HEK293 (cell line): ENCODE results near the gene PPP1R1C.

Experiments used
- CTCF ChIA-PET: fragments of 350-600 bp; formaldehyde crosslinking; extraction: SDS; loops from one replicate; lab custom pipeline; 2021; ENCODE audit warnings: antibody characterized with exemption; lab: Yijun Ruan, JAX
- POLR2A ChIA-PET: fragments of 300-600 bp; formaldehyde crosslinking; extraction: SDS; loops from one replicate; lab custom pipeline; 2020; ENCODE audit warnings: antibody characterized with exemption, inconsistent platforms; lab: Yijun Ruan, JAX
- H3K27ac ChIP-seq: fragments of 200-500 bp; sonication (Bioruptor generic); 2 replicates; pipeline ENCODE4 v1.5.1; 2014; ENCODE audit warnings: low read depth, low read length, control low read depth, inconsistent platforms; ENCODE audit errors: extremely low read depth
- H3K36me3 ChIP-seq, 2 experiments: fragments of 200-500 bp in 1 of 2; sonication (Bioruptor generic) in 1 of 2; 1 replicate in 1 of 2; 2 replicates in 1 of 2; pipeline ENCODE4 v1.5.1; 2014 to 2017; ENCODE audit warnings: inconsistent platforms in 2 of 2, low read length in 2 of 2; ENCODE audit not compliant: control insufficient read depth in 2 of 2, insufficient read depth in 1 of 2
- H3K4me1 ChIP-seq: fragments of 200-500 bp; sonication (Bioruptor generic); 2 replicates; pipeline ENCODE4 v1.5.1; 2014; ENCODE audit warnings: mild to moderate bottlenecking, low read length, inconsistent platforms; ENCODE audit not compliant: control insufficient read depth, insufficient read depth
- H3K4me3 ChIP-seq: 2 replicates; pipeline ENCODE4 v1.5.1; 2011; ENCODE audit warnings: low read depth, mild to moderate bottlenecking, control low read depth, low read length, moderate library complexity
- H3K9me3 ChIP-seq: fragments of 200-500 bp; sonication (Bioruptor generic); 2 replicates; pipeline ENCODE4 v1.5.1; 2014; ENCODE audit warnings: low read depth, low read length, inconsistent platforms; ENCODE audit not compliant: control insufficient read depth, insufficient read depth
- BCL11A ChIP-seq: fragments of 450-650 bp; formaldehyde crosslinking; IDR thresholded peaks from 2 replicates; pipeline ENCODE4 v1.5.1; 2016; ENCODE audit warnings: low read depth, missing biosample characterization, missing genetic modification characterization
- BCL11B ChIP-seq: fragments of 450-650 bp; formaldehyde crosslinking; IDR thresholded peaks from 2 replicates; pipeline ENCODE4 v1.5.1; 2016; ENCODE audit warnings: low read depth, missing biosample characterization, missing genetic modification characterization
- ELK4 ChIP-seq: IDR thresholded peaks from 2 replicates; pipeline ENCODE4 v1.6.1; 2011; ENCODE audit warnings: mild to moderate bottlenecking, low read depth, low read length, borderline replicate concordance
- PRDM1 ChIP-seq: fragments of 450-650 bp; formaldehyde crosslinking; IDR thresholded peaks from 2 replicates; pipeline ENCODE4; 2016; ENCODE audit warnings: missing biosample characterization, missing genetic modification characterization
- ZBTB1 ChIP-seq: fragments of 450-650 bp; formaldehyde crosslinking; IDR thresholded peaks from 2 replicates; pipeline ENCODE4 v1.5.1; 2016; ENCODE audit warnings: missing biosample characterization, missing genetic modification characterization
- ZBTB26 ChIP-seq: fragments of 450-650 bp; formaldehyde crosslinking; optimal IDR thresholded peaks from 2 replicates; pipeline ENCODE3; 2016; ENCODE audit warnings: missing biosample characterization, mild to moderate bottlenecking, missing genetic modification characterization
- ZBTB49 ChIP-seq: fragments of 450-650 bp; formaldehyde crosslinking; IDR thresholded peaks from 2 replicates; pipeline ENCODE4 v1.5.1; 2016; ENCODE audit warnings: missing biosample characterization, missing genetic modification characterization, low read depth
- ZBTB6 ChIP-seq: fragments of 450-650 bp; formaldehyde crosslinking; IDR thresholded peaks from 2 replicates; pipeline ENCODE4 v1.5.1; 2017; ENCODE audit warnings: missing biosample characterization, missing genetic modification characterization
- ZBTB7A ChIP-seq: fragments of 450-650 bp; formaldehyde crosslinking; IDR thresholded peaks from 2 replicates; pipeline ENCODE4 v1.5.1; 2016; ENCODE audit warnings: low read depth, missing biosample characterization, missing genetic modification characterization
- ZEB2 ChIP-seq: fragments of 450-650 bp; formaldehyde crosslinking; IDR thresholded peaks from 2 replicates; pipeline ENCODE4 v1.5.1; 2016; ENCODE audit warnings: missing biosample characterization, missing genetic modification characterization
- ZNF10 ChIP-seq: fragments of 450-650 bp; formaldehyde crosslinking; IDR thresholded peaks from 2 replicates; pipeline ENCODE4 v1.5.1; 2017; ENCODE audit warnings: missing biosample characterization, missing genetic modification characterization
- ZNF114 ChIP-seq: fragments of 450-650 bp; formaldehyde crosslinking; IDR thresholded peaks from 2 replicates; pipeline ENCODE4 v1.5.0; 2017; ENCODE audit warnings: missing biosample characterization, missing genetic modification characterization
- ZNF174 ChIP-seq: fragments of 450-650 bp; formaldehyde crosslinking; IDR thresholded peaks from 2 replicates; pipeline ENCODE4 v1.5.0; 2017; ENCODE audit warnings: missing biosample characterization, mild to moderate bottlenecking, missing genetic modification characterization
- ZNF175 ChIP-seq: fragments of 450-650 bp; formaldehyde crosslinking; IDR thresholded peaks from 2 replicates; pipeline ENCODE4 v1.5.1; 2016; ENCODE audit warnings: missing biosample characterization, missing genetic modification characterization
- ZNF302 ChIP-seq: fragments of 450-650 bp; formaldehyde crosslinking; IDR thresholded peaks from 2 replicates; pipeline ENCODE4 v1.5.1; 2016; ENCODE audit warnings: missing biosample characterization, missing genetic modification characterization, low read depth
- ZNF518A ChIP-seq: fragments of 450-650 bp; formaldehyde crosslinking; conservative IDR thresholded peaks from 2 replicates; pipeline ENCODE4 v1.5.1; 2016; ENCODE audit warnings: low read depth, missing biosample characterization, missing genetic modification characterization
- ZNF610 ChIP-seq: fragments of 450-650 bp; formaldehyde crosslinking; IDR thresholded peaks from 2 replicates; pipeline ENCODE4 v1.5.1; 2016; ENCODE audit warnings: missing biosample characterization, missing genetic modification characterization, borderline replicate concordance
- ZSCAN23 ChIP-seq: fragments of 450-650 bp; formaldehyde crosslinking; IDR thresholded peaks from 2 replicates; pipeline ENCODE4 v1.5.1; 2016; ENCODE audit warnings: missing biosample characterization, missing genetic modification characterization

Gene PPP1R1C

GRCh38 chr2:182057002-182057401, 71.3 kb downstream of the PPP1R1C start (continued):
- no peak for TF ChIP-seq ELK4
- no peak for TF ChIP-seq ZBTB26
- no peak for TF ChIP-seq ZNF114 (tag by site-specific recombination)
- no peak for TF ChIP-seq ZBTB7A (tag by site-specific recombination)

GRCh38 chr2:182058056-182058455, 72.4 kb downstream of the PPP1R1C start:
- TF ChIP-seq ZNF175 (no peak), BCL11B (tag by site-specific recombination) (no peak), ZNF610 (tag by site-specific recombination) (no peak), ZNF10 (no peak), ZBTB49 (tag by site-specific recombination) (no peak), BCL11A (no peak), ZEB2 (tag by site-specific recombination) (no peak), ZSCAN23 (tag by site-specific recombination) (no peak), ZNF174 (tag by site-specific recombination) (no peak), ZBTB1 (tag by site-specific recombination) (no peak), ZNF518A (no peak), ZNF302 (no peak), PRDM1 (tag by site-specific recombination) (no peak), ZBTB6 (tag by site-specific recombination) (no peak)
- no peaks in the 10 kb centered on the region for H3K4me1 ChIP-seq
- H3K4me3 ChIP-seq: no peak overlapping the region
- no peak overlapping the region for H3K27ac ChIP-seq
- CTCF ChIA-PET: interaction anchor here (0.6 kb wide), 1 partner anchor 120 kb away, joined by 3 read pairs; no protein-coding TSS in a partner anchor
- POLR2A ChIA-PET: no interaction called here
- no peaks in the 10 kb centered on the region for H3K9me3 ChIP-seq
- no peaks in the 10 kb centered on the region for H3K36me3 ChIP-seq
